H1 (cell line): ENCODE measurements around the gene RNU6-1. TPM values are rescaled to one million over a fixed set of nuclear protein-coding genes. Genes with fewer than 3 reads are reported as not detected.
A peak's percentile ranks its signal among the peaks of the same experiment; 100 is the strongest.

Experiments
- CTCF ChIA-PET: fragments of 300-600 bp; sonication (Branson Sonifier 250); formaldehyde crosslinking; loops from one replicate; lab custom pipeline; 2021; ENCODE audit not compliant: partially characterized antibody; lab: Charles Lee
- POLR2A ChIA-PET: fragments of 300-600 bp; sonication (Branson Sonifier 250); formaldehyde crosslinking; loops from one replicate; lab custom pipeline; 2021; ENCODE audit warnings: inconsistent platforms; ENCODE audit not compliant: partially characterized antibody; lab: Charles Lee
- DNase-seq, 2 experiments: peaks; one replicate each; pipeline versions ENCODE4 v3.0.0 to v3.0.0-alpha.2; 2010 to 2022; ENCODE audit warnings: low spot score in 2 of 2, low read depth in 1 of 2, mixed read lengths in 1 of 2
- FAIRE-seq: peaks from 2 replicates; lab custom pipeline; 2011; peaks lifted over from hg19 to GRCh38; lab: Jason Lieb, UNC
- H2AFZ ChIP-seq: 2 replicates; pipeline ENCODE4 v1.8.1; 2012; ENCODE audit warnings: low read length, inconsistent platforms
- H2AK5ac ChIP-seq: 2 replicates; pipeline ENCODE4 v1.6.1; 2013; ENCODE audit warnings: low read depth, low read length
- H2BK120ac ChIP-seq: replicated peaks from 2 replicates; pipeline ENCODE3; 2013; ENCODE audit warnings: low read depth, low read length, inconsistent platforms
- H2BK12ac ChIP-seq: 2 replicates; pipeline ENCODE4 v1.6.1; 2013; ENCODE audit warnings: low read depth, low read length
- H2BK15ac ChIP-seq: 2 replicates; pipeline ENCODE4 v1.6.1; 2013; ENCODE audit warnings: low read length
- H2BK20ac ChIP-seq: 2 replicates; pipeline ENCODE4 v1.6.1; 2013; ENCODE audit warnings: low read length
- H2BK5ac ChIP-seq: 2 replicates; pipeline ENCODE4 v1.6.1; 2013; ENCODE audit warnings: low read depth, low read length
- H3K14ac ChIP-seq: 2 replicates; pipeline ENCODE4 v1.6.1; 2013; ENCODE audit warnings: inconsistent platforms; ENCODE audit not compliant: insufficient read length
- H3K18ac ChIP-seq: 2 replicates; pipeline ENCODE4 v1.6.1; 2013; ENCODE audit warnings: low read length; ENCODE audit errors: extremely low read depth
- H3K23ac ChIP-seq: 2 replicates; pipeline ENCODE4 v1.6.1; 2013; ENCODE audit warnings: inconsistent platforms; ENCODE audit not compliant: insufficient read length
- H3K23me2 ChIP-seq: 2 replicates; pipeline ENCODE4 v1.6.1; 2013; ENCODE audit warnings: low read depth, low read length
- H3K27ac ChIP-seq: 2 replicates; pipeline ENCODE4 v1.6.1; 2011; ENCODE audit warnings: low read depth, low read length, inconsistent platforms
- H3K27me3 ChIP-seq, 4 experiments: replicated peaks in 1 of 4; 1 replicate in 1 of 4; 2 replicates in 3 of 4; pipeline versions ENCODE4 v1.6.1 to v1.8.1; 2011 to 2013; ENCODE audit warnings: low read length in 3 of 4, mild to moderate bottlenecking in 3 of 4, inconsistent platforms in 2 of 4, mixed read lengths in 2 of 4, moderate library complexity in 1 of 4; ENCODE audit not compliant: control insufficient read depth in 3 of 4, insufficient read depth in 3 of 4; ENCODE audit errors: extremely low read depth in 1 of 4
- H3K36me3 ChIP-seq, 4 experiments: 2 replicates each; pipeline versions ENCODE4 v1.6.1 to v1.8.1; 2011 to 2013; ENCODE audit warnings: mild to moderate bottlenecking in 4 of 4, low read length in 3 of 4, moderate library complexity in 2 of 4, control low read depth in 1 of 4, inconsistent platforms in 1 of 4; ENCODE audit not compliant: insufficient read depth in 4 of 4, control insufficient read depth in 2 of 4
- H3K4ac ChIP-seq: replicated peaks from 2 replicates; pipeline ENCODE3; 2013; ENCODE audit warnings: low read length, low read depth, mixed read lengths, inconsistent platforms; ENCODE audit not compliant: insufficient read length
- H3K4me1 ChIP-seq, 4 experiments: replicated peaks in 1 of 4; 1 replicate in 1 of 4; 2 replicates in 3 of 4; pipeline versions ENCODE4 v1.6.1 to v1.8.1; 2011 to 2013; ENCODE audit warnings: low read length in 3 of 4, inconsistent platforms in 2 of 4, mixed read lengths in 1 of 4; ENCODE audit not compliant: insufficient read depth in 4 of 4, control insufficient read depth in 3 of 4
- H3K4me2 ChIP-seq, 2 experiments: 2 replicates each; pipeline versions ENCODE4 v1.6.1 to v1.8.1; 2011 to 2013; ENCODE audit warnings: low read depth in 2 of 2, low read length in 2 of 2, control low read depth in 1 of 2, inconsistent platforms in 1 of 2, mild to moderate bottlenecking in 1 of 2; ENCODE audit not compliant: insufficient read depth in 1 of 2
- H3K4me3 ChIP-seq, 4 experiments: fragments of 200-600, 300-600 bp in 1 of 4; sonication (generic), shearing (Covaris generic), sonication (Bioruptor Twin) in 1 of 4; 2 replicates each; pipeline versions ENCODE4 v1.5.1 to v1.8.1; 2011 to 2016; ENCODE audit warnings: low read length in 4 of 4, low read depth in 3 of 4, control low read depth in 2 of 4, inconsistent platforms in 2 of 4, mild to moderate bottlenecking in 2 of 4, mixed read lengths in 1 of 4, moderate library complexity in 1 of 4; ENCODE audit not compliant: insufficient read depth in 2 of 4; ENCODE audit errors: extremely low read depth in 1 of 4
- H3K56ac ChIP-seq: replicated peaks from 2 replicates; pipeline ENCODE3; 2013; ENCODE audit warnings: low read depth, mild to moderate bottlenecking, mixed read lengths, low read length, inconsistent platforms; ENCODE audit not compliant: insufficient read length
- H3K79me1 ChIP-seq: 2 replicates; pipeline ENCODE4 v1.6.1; 2013; ENCODE audit warnings: low read depth, low read length, control low read depth
- H3K79me2 ChIP-seq, 2 experiments: 2 replicates each; pipeline versions ENCODE4 v1.6.1 to v1.8.1; 2012 to 2013; ENCODE audit warnings: low read length in 2 of 2, mild to moderate bottlenecking in 2 of 2, inconsistent platforms in 1 of 2; ENCODE audit not compliant: insufficient read depth in 2 of 2, control insufficient read depth in 1 of 2
- H3K9ac ChIP-seq, 4 experiments: replicated peaks in 1 of 4; 1 replicate in 1 of 4; 2 replicates in 3 of 4; pipeline versions ENCODE4 v1.6.1 to v1.8.1; 2011 to 2013; ENCODE audit warnings: low read depth in 3 of 4, low read length in 3 of 4, control low read depth in 2 of 4, mild to moderate bottlenecking in 2 of 4, moderate library complexity in 2 of 4, inconsistent platforms in 1 of 4; ENCODE audit errors: extremely low read depth in 1 of 4
- H3K9me3 ChIP-seq, 2 experiments: 2 replicates each; pipeline versions ENCODE4 v1.6.1 to v1.8.1; 2012 to 2013; ENCODE audit warnings: mild to moderate bottlenecking in 2 of 2, moderate library complexity in 2 of 2, control low read depth in 1 of 2, inconsistent platforms in 1 of 2, low read depth in 1 of 2, low read length in 1 of 2, mixed read lengths in 1 of 2; ENCODE audit not compliant: insufficient read depth in 2 of 2
- H4K20me1 ChIP-seq, 2 experiments: replicated peaks in 1 of 2; 2 replicates each; pipeline versions ENCODE3 to v1.8.1; 2011 to 2013; ENCODE audit warnings: inconsistent platforms in 2 of 2, low read length in 2 of 2, mild to moderate bottlenecking in 1 of 2; ENCODE audit not compliant: insufficient read depth in 2 of 2, control insufficient read depth in 1 of 2
- H4K5ac ChIP-seq: 2 replicates; pipeline ENCODE4 v1.6.1; 2013; ENCODE audit warnings: low read length, low read depth, mixed read lengths, inconsistent platforms; ENCODE audit not compliant: insufficient read length
- H4K8ac ChIP-seq: 2 replicates; pipeline ENCODE4 v1.8.0; 2013; ENCODE audit warnings: mild to moderate bottlenecking, moderate library complexity, low read length, inconsistent platforms; ENCODE audit not compliant: insufficient read depth; ENCODE audit errors: extremely low read depth
- H4K91ac ChIP-seq: replicated peaks from 2 replicates; pipeline ENCODE3; 2013; ENCODE audit warnings: low read length, mixed read lengths, inconsistent platforms; ENCODE audit not compliant: insufficient read length
- BCL11A ChIP-seq, 2 experiments: IDR thresholded peaks; one replicate each; pipeline ENCODE4 v1.6.1; 2011; ENCODE audit warnings: low read depth in 2 of 2, low read length in 2 of 2, mild to moderate bottlenecking in 2 of 2
- CBX8 ChIP-seq: fragments of 300-800, 300-1000 bp; sonication (generic); IDR thresholded peaks from 2 replicates; pipeline ENCODE4 v1.7.1; 2016; ENCODE audit warnings: low read depth, low read length, borderline replicate concordance
- CEBPB ChIP-seq: IDR thresholded peaks from 2 replicates; pipeline ENCODE4 v1.6.1; 2012; ENCODE audit warnings: low read depth, low read length
- CHD1 ChIP-seq: IDR thresholded peaks from 2 replicates; pipeline ENCODE4 v1.6.1; 2012; ENCODE audit warnings: low read depth, low read length, improper control_type of control experiment
- CREB1 ChIP-seq: IDR thresholded peaks from 2 replicates; pipeline ENCODE4 v1.6.1; 2012; ENCODE audit warnings: inconsistent platforms
- EGR1 ChIP-seq: IDR thresholded peaks from 2 replicates; pipeline ENCODE4 v1.6.1; 2011; ENCODE audit warnings: low read depth, low read length, borderline replicate concordance
- FOSL1 ChIP-seq: IDR thresholded peaks from 2 replicates; pipeline ENCODE4 v1.6.1; 2011; ENCODE audit warnings: mild to moderate bottlenecking, low read depth, low read length, moderate library complexity; ENCODE audit not compliant: insufficient read depth
- JUN ChIP-seq: IDR thresholded peaks from 2 replicates; pipeline ENCODE4 v1.6.1; 2011; ENCODE audit warnings: low read depth, mild to moderate bottlenecking, improper control_type of control experiment, low read length
- KDM5A ChIP-seq: fragments of 200-600 bp; IDR thresholded peaks from 2 replicates; pipeline ENCODE4 v1.7.1; 2012; ENCODE audit warnings: mild to moderate bottlenecking, low read length, inconsistent platforms, mixed read lengths
- MAFK ChIP-seq: IDR thresholded peaks from 2 replicates; pipeline ENCODE4 v1.6.1; 2012; ENCODE audit warnings: low read depth, mild to moderate bottlenecking, improper control_type of control experiment, low read length
- RBBP5 ChIP-seq: IDR thresholded peaks from 2 replicates; pipeline ENCODE4 v1.7.1; 2012; ENCODE audit warnings: low read depth, mild to moderate bottlenecking, inconsistent platforms, low read length, moderate library complexity, borderline replicate concordance
- RXRA ChIP-seq: IDR thresholded peaks from 2 replicates; pipeline ENCODE4 v1.6.1; 2011; ENCODE audit warnings: low read depth, mild to moderate bottlenecking, low read length, moderate library complexity; ENCODE audit not compliant: insufficient read depth
- SP4 ChIP-seq: IDR thresholded peaks from 2 replicates; pipeline ENCODE4 v1.6.1; 2012; ENCODE audit warnings: low read length, inconsistent platforms
- SUZ12 ChIP-seq: fragments of 200-600 bp; sonication (generic); IDR thresholded peaks from 2 replicates; pipeline ENCODE4 v1.6.1; 2012; ENCODE audit warnings: mild to moderate bottlenecking, inconsistent platforms, low read length, moderate library complexity, mixed read lengths
- WGBS, 2 experiments: shearing (Covaris generic) in 1 of 2; methylation state at CpG; one replicate each; pipeline versions ENCODE4 v1.1.6 to v1.1.7; 2013 to 2015; ENCODE audit warnings: low lambda C conversion rate in 2 of 2, mixed read lengths in 2 of 2, inconsistent platforms in 1 of 2, low coverage in 1 of 2, missing lambda C conversion rate in 1 of 2; ENCODE audit not compliant: insufficient replicate concordance in 2 of 2, insufficient coverage in 1 of 2, insufficient read length in 1 of 2; ENCODE audit errors: extremely low coverage in 1 of 2, missing lambda C conversion rate in 1 of 2; 5-methylcytosine and 5-hydroxymethylcytosine counted together
- polyA plus RNA-seq, 7 experiments: library from polyadenylated mRNA; depleted of rRNA in 3 of 7; stranded (reverse) in 5 of 7; unstranded in 2 of 7; fragments of >200 nt in 5 of 7; fragments of 200-250 nt in 2 of 7; gene quantifications; 1 replicate in 5 of 7; 2 replicates in 1 of 7; 4 replicates in 1 of 7; pipeline versions ENCODE4 v1.2.1 to v1.2.3, GENCODE V29; 2011 to 2013; ENCODE audit warnings: missing spikeins in 2 of 7, mixed read lengths in 2 of 7
- total RNA-seq: library from RNA; stranded (reverse); fragmentation: NEBNext Ultra II Directional; extraction: Animal tissue kit (Norgen Biotek cat#: 25700); gene quantifications from 2 replicates; pipeline ENCODE4 v1.2.1, GENCODE V29; 2021
- TF ChIP-seq, protein P1 (sequence below): IDR thresholded peaks from 2 replicates; pipeline ENCODE4 v1.6.1; 2012; ENCODE audit warnings: inconsistent platforms

RNU6-1 gene
- total and polyA plus RNA-seq, 2 of the 8 experiments (the other 6 are each of a cell fraction or from before 2014, with no cell fraction given) = not detected

- no peak overlapping the region for H2AK5ac ChIP-seq
- WGBS, 2 experiments = 6% methylated on average over 12 of the region's 12 CpGs; no CpG with 5 or more reads in 1 of the 2 experiments
- H3K4me3 ChIP-seq = peak overlapping the region; percentile 63 to 99 (median 95); a peak in 7 of 8 replicates
- ChIA-PET POLR2A (interaction anchor here (0.6 to 1.3 kb wide), 3 partner anchors 14 to 491 kb away, joined by 3 to 4 read pairs (median 3); partner anchors contain the start of gene SKOR1), CTCF (interaction anchor here (0.6 to 1.1 kb wide), 3 partner anchors 17 to 482 kb away, joined by 3 read pairs; no protein-coding TSS in a partner anchor)
- peak overlapping the region; percentile 87 for H3K4me2 ChIP-seq
- H2BK120ac ChIP-seq = no peak overlapping the region
- H3K27ac ChIP-seq = no peak overlapping the region
- no peak overlapping the region for H2AFZ ChIP-seq
- H3K9ac ChIP-seq = no peak overlapping the region
- peaks cover 25 to 50% (median 43%) of the 10 kb centered on the region in 4 experiments for H3K27me3 ChIP-seq
- no peaks in the 10 kb centered on the region for H3K79me2 ChIP-seq
- FAIRE-seq (no peak), DNase-seq (no peak)
- no peak overlapping the region for H4K5ac ChIP-seq
- H3K79me1 ChIP-seq = no peaks in the 10 kb centered on the region
- no peak overlapping the region for H3K23ac ChIP-seq
- no peak overlapping the region for H3K18ac ChIP-seq
- H2BK20ac ChIP-seq = no peak overlapping the region
- H4K8ac ChIP-seq = no peak overlapping the region
- H3K14ac ChIP-seq = no peak overlapping the region
- no peaks in the 10 kb centered on the region for H3K36me3 ChIP-seq
- H3K4ac ChIP-seq = no peak overlapping the region
- no peak overlapping the region for H2BK15ac ChIP-seq
- no peak overlapping the region for H3K56ac ChIP-seq
- no peak overlapping the region for H2BK12ac ChIP-seq
- no peak overlapping the region for H2BK5ac ChIP-seq
- H3K4me1 ChIP-seq = peaks cover 13 to 33% (median 19%) of the 10 kb centered on the region in 4 experiments
- peaks cover 22% of the 10 kb centered on the region for H3K23me2 ChIP-seq
- no peak overlapping the region for H4K91ac ChIP-seq
- H3K9me3 ChIP-seq = no peaks in the 10 kb centered on the region
- peaks cover 0 to 1% of the 10 kb centered on the region in 2 experiments for H4K20me1 ChIP-seq
- TF ChIP-seq CEBPB (no peak), CHD1 (no peak), CBX8 (no peak), RBBP5 (no peak), EGR1 (no peak), JUN (no peak), FOSL1 (no peak), KDM5A (no peak), CREB1 (no peak), SP4 (no peak), BCL11A (IDR thresholded peaks at IDR 0.05; ENCODE audit: low read depth in 2 of 2, low read length in 2 of 2) (no peak), MAFK (no peak), RXRA (no peak), SUZ12 (no peak)
- TF ChIP-seq, protein P1, sequence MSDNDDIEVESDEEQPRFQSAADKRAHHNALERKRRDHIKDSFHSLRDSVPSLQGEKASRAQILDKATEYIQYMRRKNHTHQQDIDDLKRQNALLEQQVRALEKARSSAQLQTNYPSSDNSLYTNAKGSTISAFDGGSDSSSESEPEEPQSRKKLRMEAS = no peak
Observed at GRCh38 chr15:67839499-67839928, 331 bp downstream of the RNU6-1 start.
